PFSK-1 (cell line): Measurements from ENCODE around the gene GIPC2.

Experiments used
- FOXP2 ChIP-seq: optimal IDR thresholded peaks from 2 replicates; pipeline ENCODE3; 2011; ENCODE audit warnings: borderline replicate concordance, control low read depth, inconsistent platforms; ENCODE audit not compliant: insufficient read depth; ENCODE audit errors: extremely low read length, extremely low read depth
- POLR2AphosphoS5 ChIP-seq: IDR thresholded peaks from 2 replicates; pipeline ENCODE4 v1.6.1; 2012; ENCODE audit warnings: low read depth, mild to moderate bottlenecking, control low read depth, low read length, moderate library complexity
- SIN3A ChIP-seq: IDR thresholded peaks from 2 replicates; pipeline ENCODE4 v1.6.1; 2012; ENCODE audit warnings: mild to moderate bottlenecking, low read length, moderate library complexity, borderline replicate concordance; ENCODE audit not compliant: insufficient read depth
- TAF1 ChIP-seq: IDR thresholded peaks from 2 replicates; pipeline ENCODE4 v1.6.1; 2012; ENCODE audit warnings: low read length, control low read depth, borderline replicate concordance; ENCODE audit not compliant: insufficient read depth
- TF ChIP-seq, protein P1 (sequence below), 2 experiments: IDR thresholded peaks; 2 replicates each; pipeline versions ENCODE4 v1.6.1 to v1.8.0; 2011 to 2012; ENCODE audit warnings: low read depth in 2 of 2, low read length in 2 of 2, control low read depth in 1 of 2, inconsistent platforms in 1 of 2, mild to moderate bottlenecking in 1 of 2, moderate library complexity in 1 of 2; ENCODE audit not compliant: insufficient read depth in 1 of 2

Gene GIPC2

GRCh38 chr1:78047106-78047505 lies 1.3 kb downstream of the GIPC2 start:
- TF ChIP-seq SIN3A (no peak), FOXP2 (no peak), TAF1 (no peak), POLR2AphosphoS5 (no peak)
- TF ChIP-seq, protein P1, sequence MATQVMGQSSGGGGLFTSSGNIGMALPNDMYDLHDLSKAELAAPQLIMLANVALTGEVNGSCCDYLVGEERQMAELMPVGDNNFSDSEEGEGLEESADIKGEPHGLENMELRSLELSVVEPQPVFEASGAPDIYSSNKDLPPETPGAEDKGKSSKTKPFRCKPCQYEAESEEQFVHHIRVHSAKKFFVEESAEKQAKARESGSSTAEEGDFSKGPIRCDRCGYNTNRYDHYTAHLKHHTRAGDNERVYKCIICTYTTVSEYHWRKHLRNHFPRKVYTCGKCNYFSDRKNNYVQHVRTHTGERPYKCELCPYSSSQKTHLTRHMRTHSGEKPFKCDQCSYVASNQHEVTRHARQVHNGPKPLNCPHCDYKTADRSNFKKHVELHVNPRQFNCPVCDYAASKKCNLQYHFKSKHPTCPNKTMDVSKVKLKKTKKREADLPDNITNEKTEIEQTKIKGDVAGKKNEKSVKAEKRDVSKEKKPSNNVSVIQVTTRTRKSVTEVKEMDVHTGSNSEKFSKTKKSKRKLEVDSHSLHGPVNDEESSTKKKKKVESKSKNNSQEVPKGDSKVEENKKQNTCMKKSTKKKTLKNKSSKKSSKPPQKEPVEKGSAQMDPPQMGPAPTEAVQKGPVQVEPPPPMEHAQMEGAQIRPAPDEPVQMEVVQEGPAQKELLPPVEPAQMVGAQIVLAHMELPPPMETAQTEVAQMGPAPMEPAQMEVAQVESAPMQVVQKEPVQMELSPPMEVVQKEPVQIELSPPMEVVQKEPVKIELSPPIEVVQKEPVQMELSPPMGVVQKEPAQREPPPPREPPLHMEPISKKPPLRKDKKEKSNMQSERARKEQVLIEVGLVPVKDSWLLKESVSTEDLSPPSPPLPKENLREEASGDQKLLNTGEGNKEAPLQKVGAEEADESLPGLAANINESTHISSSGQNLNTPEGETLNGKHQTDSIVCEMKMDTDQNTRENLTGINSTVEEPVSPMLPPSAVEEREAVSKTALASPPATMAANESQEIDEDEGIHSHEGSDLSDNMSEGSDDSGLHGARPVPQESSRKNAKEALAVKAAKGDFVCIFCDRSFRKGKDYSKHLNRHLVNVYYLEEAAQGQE (IDR thresholded peaks at IDR 0.05; ENCODE audit: insufficient read depth in 1 of 2, low read depth in 2 of 2, low read length in 2 of 2): no peak

DNA sequence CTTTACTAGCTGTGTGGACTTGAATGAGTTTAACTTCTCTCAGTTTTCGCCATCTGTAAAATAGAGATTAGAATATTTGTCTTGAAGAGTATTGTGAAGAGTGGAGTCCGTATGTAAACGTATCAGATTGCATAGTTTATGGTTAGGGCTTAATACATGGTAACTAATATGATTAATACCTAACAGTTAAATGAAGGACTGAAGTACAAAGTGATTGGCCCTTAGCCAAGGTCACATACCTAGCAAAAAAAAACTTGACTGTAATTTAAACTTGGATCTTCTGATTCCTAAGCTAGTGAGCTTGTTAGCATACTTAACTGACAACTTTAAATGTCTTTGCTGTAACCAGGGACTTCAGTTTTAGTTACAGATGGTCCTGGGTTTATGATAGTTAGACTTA lies 1.9 kb downstream of the GIPC2 start:
- TF ChIP-seq SIN3A (no peak), TAF1 (no peak), POLR2AphosphoS5 (no peak), FOXP2 (no peak)
- TF ChIP-seq, protein P1 (IDR thresholded peaks at IDR 0.05; ENCODE audit: insufficient read depth in 1 of 2, low read depth in 2 of 2, low read length in 2 of 2): no peak

GRCh38 chr1:78048446-78048845 lies 2.7 kb downstream of the GIPC2 start:
- TF ChIP-seq SIN3A: no peak
- no peak for TF ChIP-seq POLR2AphosphoS5
- TF ChIP-seq FOXP2: no peak
- TF ChIP-seq, protein P1 (IDR thresholded peaks at IDR 0.05; ENCODE audit: insufficient read depth in 1 of 2, low read depth in 2 of 2, low read length in 2 of 2): no peak
- no peak for TF ChIP-seq TAF1

DNA sequence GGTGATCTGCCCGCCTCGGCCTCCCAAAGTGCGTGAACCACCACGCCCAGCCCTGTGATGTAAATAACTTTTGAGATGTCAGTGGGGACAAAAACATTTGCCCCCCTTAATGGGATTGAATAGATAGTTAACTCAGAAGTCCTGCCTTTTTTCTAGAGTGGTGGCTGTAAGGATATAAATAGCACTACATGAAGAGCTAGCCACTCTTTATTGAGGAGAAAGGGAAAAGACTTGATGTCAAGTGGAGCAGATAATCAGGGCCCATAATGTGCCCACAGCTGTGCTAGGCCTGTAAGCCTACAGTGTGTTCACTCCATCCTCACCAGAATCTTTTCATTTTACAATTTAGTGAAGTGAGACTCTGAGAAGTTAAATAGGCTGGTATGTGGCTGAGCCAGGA lies 3.6 kb downstream of the GIPC2 start:
- no peak for TF ChIP-seq TAF1
- TF ChIP-seq SIN3A: no peak
- TF ChIP-seq, protein P1 (IDR thresholded peaks at IDR 0.05; ENCODE audit: insufficient read depth in 1 of 2, low read depth in 2 of 2, low read length in 2 of 2): no peak
- no peak for TF ChIP-seq FOXP2
- no peak for TF ChIP-seq POLR2AphosphoS5

GRCh38 chr1:78051005-78051404 lies 5.2 kb downstream of the GIPC2 start:
- TF ChIP-seq FOXP2 (no peak), TAF1 (no peak), POLR2AphosphoS5 (no peak), SIN3A (no peak)
- TF ChIP-seq, protein P1 (IDR thresholded peaks at IDR 0.05; ENCODE audit: insufficient read depth in 1 of 2, low read depth in 2 of 2, low read length in 2 of 2): no peak
